Neural cell (in vitro differentiated cells): Measurements from ENCODE around the gene SLCO3A1. TPM values are rescaled to one million over a fixed set of nuclear protein-coding genes. Genes with fewer than 3 reads are reported as not detected.

ENCODE experiments used
- H2AFZ ChIP-seq: fragments of 200-600, 300-800 bp; sonication (generic), shearing (Covaris generic); 2 replicates; pipeline ENCODE4 v1.6.0; 2014; ENCODE audit warnings: low read depth, mild to moderate bottlenecking, antibody characterized with exemption, low read length, moderate library complexity
- H3F3A ChIP-seq: fragments of 200-600 bp; shearing (Covaris generic); 2 replicates; pipeline ENCODE4 v1.6.1; 2016; ENCODE audit warnings: mild to moderate bottlenecking, moderate library complexity, mixed read lengths, antibody characterized with exemption, low read length; ENCODE audit not compliant: insufficient read depth, poor library complexity, severe bottlenecking
- H3K27ac ChIP-seq: fragments of 200-600, 300-800 bp; sonication (generic), shearing (Covaris generic); 2 replicates; pipeline ENCODE4 v1.5.1; 2014; ENCODE audit warnings: mild to moderate bottlenecking, low read length, moderate library complexity
- H3K27me3 ChIP-seq: fragments of 300-800, 200-600 bp; sonication (generic), shearing (Covaris generic); 2 replicates; pipeline ENCODE4 v1.6.0; 2014; ENCODE audit warnings: mild to moderate bottlenecking, low read depth, low read length, moderate library complexity; ENCODE audit not compliant: insufficient read depth
- H3K36me3 ChIP-seq: fragments of 300-800, 200-600 bp; sonication (generic), shearing (Covaris generic); 2 replicates; pipeline ENCODE4 v1.5.1; 2014; ENCODE audit warnings: mild to moderate bottlenecking, antibody characterized with exemption, low read length, moderate library complexity; ENCODE audit not compliant: insufficient read depth
- H3K4me2 ChIP-seq: fragments of 300-800, 200-600 bp; sonication (generic), shearing (Covaris generic); 2 replicates; pipeline ENCODE4 v1.6.0; 2014; ENCODE audit warnings: mild to moderate bottlenecking, low read length
- H3K4me3 ChIP-seq: fragments of 300-800, 200-600 bp; sonication (generic), shearing (Covaris generic); 2 replicates; pipeline ENCODE4 v1.5.1; 2014; ENCODE audit warnings: mild to moderate bottlenecking, low read length, moderate library complexity
- H3K79me2 ChIP-seq: fragments of 200-600 bp; shearing (Covaris generic); replicated peaks from 2 replicates; pipeline ENCODE4 v1.6.0; 2014; ENCODE audit warnings: mild to moderate bottlenecking, low read length, moderate library complexity; ENCODE audit not compliant: insufficient read depth
- H3K9ac ChIP-seq: fragments of 300-800, 200-600 bp; sonication (generic), shearing (Covaris generic); 2 replicates; pipeline ENCODE4 v1.6.1; 2016; ENCODE audit warnings: mild to moderate bottlenecking, low read length, mixed read lengths
- H3K9me2 ChIP-seq: fragments of 200-600 bp; shearing (Covaris generic); 2 replicates; pipeline ENCODE4 v1.6.1; 2016; ENCODE audit warnings: mild to moderate bottlenecking, low read length, mixed read lengths; ENCODE audit not compliant: insufficient read depth
- H3K9me3 ChIP-seq: fragments of 200-600, 300-800 bp; sonication (generic), shearing (Covaris generic); 2 replicates; pipeline ENCODE4 v1.6.1; 2016; ENCODE audit warnings: mild to moderate bottlenecking, mixed run types, low read length, moderate library complexity, mixed read lengths
- H4K20me1 ChIP-seq: fragments of 200-600 bp; shearing (Covaris generic); 2 replicates; pipeline ENCODE4 v1.6.1; 2016; ENCODE audit warnings: mild to moderate bottlenecking, mixed run types; ENCODE audit not compliant: insufficient read depth
- CTCF ChIP-seq: fragments of 450-650 bp; IDR thresholded peaks from 2 replicates; pipeline ENCODE4 v1.5.1; 2014; ENCODE audit warnings: antibody characterized with exemption, mild to moderate bottlenecking, moderate library complexity; ENCODE audit not compliant: poor library complexity, severe bottlenecking
- EP300 ChIP-seq: fragments of 450-650 bp; conservative IDR thresholded peaks from 2 replicates; pipeline ENCODE4 v1.6.1; 2014; ENCODE audit warnings: antibody characterized with exemption, mild to moderate bottlenecking, moderate library complexity; ENCODE audit not compliant: poor library complexity, severe bottlenecking
- EZH2 ChIP-seq: fragments of 200-600, 300-800 bp; shearing (Covaris generic), sonication (generic); IDR thresholded peaks from 2 replicates; pipeline ENCODE4 v1.6.1; 2014; ENCODE audit warnings: antibody characterized with exemption, low read length, borderline replicate concordance, mild to moderate bottlenecking; ENCODE audit not compliant: insufficient read depth, poor library complexity, severe bottlenecking
- MXI1 ChIP-seq: fragments of 450-650 bp; conservative IDR thresholded peaks from 2 replicates; pipeline ENCODE4 v1.6.1; 2014; ENCODE audit warnings: antibody characterized with exemption, mild to moderate bottlenecking; ENCODE audit not compliant: poor library complexity, severe bottlenecking
- POLR2AphosphoS5 ChIP-seq: IDR thresholded peaks from 2 replicates; pipeline ENCODE4 v1.6.1; 2012
- RAD21 ChIP-seq: fragments of 450-650 bp; conservative IDR thresholded peaks from 2 replicates; pipeline ENCODE4 v1.6.1; 2014; ENCODE audit warnings: antibody characterized with exemption, mild to moderate bottlenecking, moderate library complexity
- SMC3 ChIP-seq: fragments of 450-650 bp; conservative IDR thresholded peaks from 2 replicates; pipeline ENCODE4 v1.6.1; 2014; ENCODE audit warnings: antibody characterized with exemption, mild to moderate bottlenecking, moderate library complexity; ENCODE audit not compliant: poor library complexity
- TAF1 ChIP-seq: IDR thresholded peaks from 2 replicates; pipeline ENCODE4 v1.6.1; 2012; ENCODE audit warnings: low read depth
- polyA plus RNA-seq: library from polyadenylated mRNA; depleted of rRNA; stranded (reverse); fragments of >200 nt; gene quantifications from 2 replicates; pipeline ENCODE4 v1.2.3, GENCODE V29; 2014
- TF ChIP-seq, protein P1 (sequence below): IDR thresholded peaks from 2 replicates; pipeline ENCODE4 v1.6.1; 2012; ENCODE audit warnings: borderline replicate concordance

Gene SLCO3A1
- polyA plus RNA-seq, 1 donor from 2014 or later: 14.2 TPM

DNA sequence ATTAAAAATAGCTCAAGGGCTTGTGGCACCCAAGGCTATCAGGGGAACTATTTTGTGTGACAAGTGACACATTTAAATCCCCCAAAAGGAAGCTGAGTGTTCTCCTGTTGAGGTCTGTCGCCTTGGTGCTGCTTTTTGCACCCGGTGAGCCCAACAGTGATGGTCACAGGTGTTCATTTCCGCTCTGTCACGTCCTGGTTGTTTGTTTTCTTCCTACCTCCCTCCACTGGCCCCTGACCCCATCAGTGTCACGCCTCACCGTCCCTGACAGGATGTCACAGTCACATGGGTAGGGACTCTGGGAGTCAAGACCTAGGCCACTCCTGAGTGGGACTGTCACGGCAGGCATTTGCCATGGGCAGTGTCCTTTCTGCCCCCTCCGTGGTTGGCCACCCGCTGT is 11.2 kb downstream of the SLCO3A1 start:
- Histone ChIP-seq H3K9me3 (no peaks in the 10 kb centered on the region), H3K27me3 (no peaks in the 10 kb centered on the region), H3K9me2 (no peaks in the 10 kb centered on the region), H3F3A (no peaks in the 10 kb centered on the region), H3K4me2 (no peak overlapping the region), H3K9ac (no peak overlapping the region), H3K27ac (no peak overlapping the region), H3K36me3 (no peaks in the 10 kb centered on the region), H3K79me2 (peaks cover 45% of the 10 kb centered on the region), H4K20me1 (no peaks in the 10 kb centered on the region), H2AFZ (no peak overlapping the region), H3K4me3 (no peak overlapping the region)
- no peak for TF ChIP-seq POLR2AphosphoS5
- TF ChIP-seq, protein P1, sequence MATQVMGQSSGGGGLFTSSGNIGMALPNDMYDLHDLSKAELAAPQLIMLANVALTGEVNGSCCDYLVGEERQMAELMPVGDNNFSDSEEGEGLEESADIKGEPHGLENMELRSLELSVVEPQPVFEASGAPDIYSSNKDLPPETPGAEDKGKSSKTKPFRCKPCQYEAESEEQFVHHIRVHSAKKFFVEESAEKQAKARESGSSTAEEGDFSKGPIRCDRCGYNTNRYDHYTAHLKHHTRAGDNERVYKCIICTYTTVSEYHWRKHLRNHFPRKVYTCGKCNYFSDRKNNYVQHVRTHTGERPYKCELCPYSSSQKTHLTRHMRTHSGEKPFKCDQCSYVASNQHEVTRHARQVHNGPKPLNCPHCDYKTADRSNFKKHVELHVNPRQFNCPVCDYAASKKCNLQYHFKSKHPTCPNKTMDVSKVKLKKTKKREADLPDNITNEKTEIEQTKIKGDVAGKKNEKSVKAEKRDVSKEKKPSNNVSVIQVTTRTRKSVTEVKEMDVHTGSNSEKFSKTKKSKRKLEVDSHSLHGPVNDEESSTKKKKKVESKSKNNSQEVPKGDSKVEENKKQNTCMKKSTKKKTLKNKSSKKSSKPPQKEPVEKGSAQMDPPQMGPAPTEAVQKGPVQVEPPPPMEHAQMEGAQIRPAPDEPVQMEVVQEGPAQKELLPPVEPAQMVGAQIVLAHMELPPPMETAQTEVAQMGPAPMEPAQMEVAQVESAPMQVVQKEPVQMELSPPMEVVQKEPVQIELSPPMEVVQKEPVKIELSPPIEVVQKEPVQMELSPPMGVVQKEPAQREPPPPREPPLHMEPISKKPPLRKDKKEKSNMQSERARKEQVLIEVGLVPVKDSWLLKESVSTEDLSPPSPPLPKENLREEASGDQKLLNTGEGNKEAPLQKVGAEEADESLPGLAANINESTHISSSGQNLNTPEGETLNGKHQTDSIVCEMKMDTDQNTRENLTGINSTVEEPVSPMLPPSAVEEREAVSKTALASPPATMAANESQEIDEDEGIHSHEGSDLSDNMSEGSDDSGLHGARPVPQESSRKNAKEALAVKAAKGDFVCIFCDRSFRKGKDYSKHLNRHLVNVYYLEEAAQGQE: no peak
- TF ChIP-seq CTCF: no peak

GRCh38 chr15:91865486-91865885 is 12.0 kb downstream of the SLCO3A1 start:
- no peak overlapping the region for H3K4me3 ChIP-seq
- no peak overlapping the region for H3K9ac ChIP-seq
- H3K27me3 ChIP-seq: no peaks in the 10 kb centered on the region
- no peaks in the 10 kb centered on the region for H3F3A ChIP-seq
- peaks cover 36% of the 10 kb centered on the region for H3K79me2 ChIP-seq
- no peaks in the 10 kb centered on the region for H3K9me2 ChIP-seq
- TF ChIP-seq TAF1 (no peak), CTCF (no peak), RAD21 (no peak), EP300 (no peak), SMC3 (no peak), POLR2AphosphoS5 (no peak), EZH2 (no peak), MXI1 (no peak)
- TF ChIP-seq, protein P1: no peak
- H3K4me2 ChIP-seq: no peak overlapping the region
- no peak overlapping the region for H3K27ac ChIP-seq
- no peaks in the 10 kb centered on the region for H4K20me1 ChIP-seq
- no peaks in the 10 kb centered on the region for H3K9me3 ChIP-seq
- no peak overlapping the region for H2AFZ ChIP-seq
- H3K36me3 ChIP-seq: no peaks in the 10 kb centered on the region
